Adrenal gland (tissue), 12 donors: ENCODE data around the gene OPCML. TPM values are rescaled to one million over a fixed set of nuclear protein-coding genes. Genes with fewer than 3 reads are reported as not detected.

Experiments used
- DNase-seq, 7 donors: peaks; one replicate each; pipeline ENCODE4 v3.0.0-alpha.2; 2019 to 2020
- H3K27ac ChIP-seq, 5 donors: fragments of 200-600 bp; sonication (generic) in 4 of 5; 1 replicate in 3 of 5; 2 replicates in 2 of 5; pipeline versions ENCODE4 v1.5.1 to v1.8.0; 2016 to 2020; ENCODE audit warnings: mild to moderate bottlenecking in 1 of 5
- H3K27me3 ChIP-seq: fragments of 200-600 bp; 2 replicates; pipeline ENCODE4 v1.8.0; 2021
- H3K36me3 ChIP-seq, 2 donors: fragments of 200-600 bp; replicated peaks in 1 of 2; 1 replicate in 1 of 2; 2 replicates in 1 of 2; pipeline versions ENCODE4 v1.5.1 to v1.8.0; 2018 to 2022
- H3K4me1 ChIP-seq, 2 donors: fragments of 200-600 bp; replicated peaks in 1 of 2; 1 replicate in 1 of 2; 2 replicates in 1 of 2; pipeline versions ENCODE4 v1.5.1 to v1.8.0; 2018 to 2021
- H3K4me3 ChIP-seq, 4 donors: fragments of 200-600 bp; sonication (generic) in 3 of 4; one replicate each; pipeline ENCODE4 v1.5.1; 2016 to 2018
- H3K9me3 ChIP-seq, 3 donors: fragments of 200-600 bp; sonication (generic) in 1 of 3; replicated peaks in 1 of 3; 1 replicate in 2 of 3; 2 replicates in 1 of 3; pipeline versions ENCODE4 v1.5.1 to v1.8.0; 2016 to 2021
- CTCF ChIP-seq, 6 experiments: fragments of 450-650 bp in 4 of 6; fragments of 200-600 bp in 2 of 6; sonication (generic) in 1 of 6; IDR thresholded peaks; 1 replicate in 5 of 6; 2 replicates in 1 of 6; pipeline versions ENCODE4 v1.5.1 to v1.8.0; 2016 to 2021; ENCODE audit warnings: antibody characterized with exemption in 6 of 6, mild to moderate bottlenecking in 2 of 6, moderate library complexity in 1 of 6
- POLR2A ChIP-seq, 2 donors: fragments of 450-650 bp; IDR thresholded peaks; one replicate each; pipeline ENCODE4 v1.6.1; 2017; ENCODE audit warnings: antibody characterized with exemption in 2 of 2, mild to moderate bottlenecking in 2 of 2, moderate library complexity in 1 of 2
- WGBS, 4 donors: extraction: QIAGEN DNeasy Blood & Tissue Kit in 2 of 4; methylation state at CpG; one replicate each; pipeline versions ENCODE4 v1.1.5 to v1.1.7; 2013 to 2017; 5-methylcytosine and 5-hydroxymethylcytosine counted together
- intact Hi-C, 2 donors: fragments of 100-400 bp; cut with DNase I; formaldehyde crosslinking; loops; one replicate each; pipeline versions ENCODE4 v1.14.1 to v1.15.0; 2022 to 2023
- polyA plus RNA-seq, 3 donors: library from polyadenylated mRNA; stranded (reverse); fragments of 200-250 nt in 2 of 3; fragments of 350-450 nt in 1 of 3; fragmentation: Illumina TruSeq in 1 of 3; extraction: RNeasy Lipid Tissue Mini Kit (QIAGEN cat#74804) in 1 of 3; gene quantifications; one replicate each; pipeline ENCODE4 v1.2.3, GENCODE V29; 2013 to 2014
- total RNA-seq, 9 donors: library from RNA; depleted of rRNA in 4 of 9; stranded (reverse); fragments of >200 nt in 4 of 9; fragments of 120-200 nt in 1 of 9; fragmentation: NEBNext Ultra II Directional in 1 of 9; extraction: Animal tissue kit (Norgen Biotek cat#: 25700) in 1 of 9; gene quantifications; one replicate each; pipeline versions ENCODE4 v1.1.0 to v1.2.4, GENCODE V29; 2013 to 2023
- donor health status: healthy with polysubstance abuse.
- donor health status: Bipolar disorder and iron deficiency.
- donor health status: DM: yes; HTN: yes; CAD: no.
- donor health status: DM: no; HTN: no; CAD: no.
- donor health status: DM: no; HTN: no; CAD: no.
- donor health status: DM: yes; HTN: yes; CAD: no.

Gene OPCML
- total and polyA plus RNA-seq, 12 donors: 0.10 to 5.5 (median 0.72) TPM; not detected in 5

GRCh38 chr11:132763503-132763902 is 768.8 kb downstream of the OPCML start:
- H3K9me3 ChIP-seq: no peaks in the 10 kb centered on the region
- intact Hi-C loops: no loop called here
- TF ChIP-seq CTCF (IDR thresholded peaks at IDR 0.05) (no peak), POLR2A (IDR thresholded peaks at IDR 0.05) (no peak)

GRCh38 chr11:132755934-132756333 is 776.4 kb downstream of the OPCML start:
- no peaks in the 10 kb centered on the region for H3K27me3 ChIP-seq
- H3K4me1 ChIP-seq: no peaks in the 10 kb centered on the region
- DNase-seq: no peak
- no peaks in the 10 kb centered on the region for H3K36me3 ChIP-seq
- H3K27ac ChIP-seq: no peak overlapping the region
- 76 to 87% (median 82%) methylated on average over 5 of the region's 5 CpGs for WGBS, 4 donors
- intact Hi-C loops: no loop called here
- TF ChIP-seq POLR2A (IDR thresholded peaks at IDR 0.05): no peak
- no peak for TF ChIP-seq CTCF (IDR thresholded peaks at IDR 0.05)
- H3K4me3 ChIP-seq: no peak overlapping the region
- no peaks in the 10 kb centered on the region for H3K9me3 ChIP-seq

More at GRCh38 chr11:132763503-132763902, 768.8 kb downstream of the OPCML start:
- no peaks in the 10 kb centered on the region for H3K36me3 ChIP-seq
- WGBS, 4 donors: 90 to 95% (median 91%) methylated on average over 5 of the region's 5 CpGs
- H3K4me1 ChIP-seq: no peaks in the 10 kb centered on the region
- H3K4me3 ChIP-seq: no peak overlapping the region
- DNase-seq: no peak
- no peak overlapping the region for H3K27ac ChIP-seq
- no peaks in the 10 kb centered on the region for H3K27me3 ChIP-seq

GRCh38 chr11:132751516-132752250 is 780.6 kb downstream of the OPCML start:
- Histone ChIP-seq H3K27me3 (no peaks in the 10 kb centered on the region), H3K4me1 (no peaks in the 10 kb centered on the region), H3K4me3 (no peak overlapping the region), H3K36me3 (no peaks in the 10 kb centered on the region), H3K27ac (no peak overlapping the region), H3K9me3 (no peaks in the 10 kb centered on the region)
- intact Hi-C loops: no loop called here
- TF ChIP-seq POLR2A (IDR thresholded peaks at IDR 0.05) (no peak), CTCF (IDR thresholded peaks at IDR 0.05) (no peak)
- DNase-seq: no peak
- 47 to 68% (median 58%) methylated on average over 3 of the region's 3 CpGs for WGBS, 4 donors

GRCh38 chr11:132746305-132746704 is 786.0 kb downstream of the OPCML start:
- no peak overlapping the region for H3K4me3 ChIP-seq
- TF ChIP-seq POLR2A (IDR thresholded peaks at IDR 0.05) (no peak), CTCF (IDR thresholded peaks at IDR 0.05) (no peak)
- intact Hi-C loops: no loop called here
- H3K27ac ChIP-seq: no peak overlapping the region
- no peak for DNase-seq
- no peaks in the 10 kb centered on the region for H3K27me3 ChIP-seq
- WGBS, 4 donors: 68 to 88% (median 77%) methylated on average over 5 of the region's 5 CpGs
- H3K9me3 ChIP-seq: no peaks in the 10 kb centered on the region
- no peaks in the 10 kb centered on the region for H3K4me1 ChIP-seq
- no peaks in the 10 kb centered on the region for H3K36me3 ChIP-seq
